OCI-LY7 (cell line): ENCODE measurements around the gene EIF5B.

Source experiments
- CTCF ChIP-seq: fragments of 200-600 bp; sonication (generic); conservative IDR thresholded peaks from 2 replicates; pipeline ENCODE4 v1.5.1; 2014; ENCODE audit warnings: mild to moderate bottlenecking, antibody characterized with exemption, low read length, moderate library complexity, mixed read lengths
- EZH2phosphoT487 ChIP-seq: fragments of 200-600 bp; sonication (generic); IDR thresholded peaks from 2 replicates; pipeline ENCODE4 v1.6.1; 2018; ENCODE audit warnings: low read depth, borderline replicate concordance, mild to moderate bottlenecking, mixed run types, antibody characterized with exemption, low read length, moderate library complexity, mixed read lengths

- no peak for TF ChIP-seq CTCF
- TF ChIP-seq EZH2phosphoT487 = no peak
Measured at GRCh38 chr2:99376254-99376864, 39.2 kb downstream of the EIF5B start.
